Large intestine (tissue), 3 donors: Measurements from ENCODE around the gene CA12. TPM values are rescaled to one million over a fixed set of nuclear protein-coding genes. Genes with fewer than 3 reads are reported as not detected.

ENCODE experiments used
- DNase-seq, 2 donors: peaks; one replicate each; pipeline versions ENCODE4 v3.0.0 to v3.0.0-alpha.2; 2013
- H3K27ac ChIP-seq: one replicate; pipeline ENCODE4 v1.5.1; 2013; ENCODE audit warnings: low read length
- H3K27me3 ChIP-seq: 2 replicates; pipeline ENCODE4 v1.6.1; 2013; ENCODE audit warnings: low read length; ENCODE audit not compliant: control insufficient read depth, insufficient read depth
- H3K36me3 ChIP-seq: 2 replicates; pipeline ENCODE4 v1.6.1; 2013; ENCODE audit warnings: low read length; ENCODE audit not compliant: control insufficient read depth, insufficient read depth
- H3K4me1 ChIP-seq: one replicate; pipeline ENCODE4 v1.6.1; 2013; ENCODE audit warnings: low read length; ENCODE audit not compliant: control insufficient read depth, insufficient read depth
- H3K4me3 ChIP-seq: one replicate; pipeline ENCODE4 v1.5.1; 2013; ENCODE audit warnings: low read length
- H3K9me3 ChIP-seq: one replicate; pipeline ENCODE4 v1.6.1; 2013; ENCODE audit warnings: mild to moderate bottlenecking, low read depth, low read length, moderate library complexity; ENCODE audit not compliant: control insufficient read depth
- WGBS: methylation state at CpG from one replicate; pipeline ENCODE4 v1.1.5; 2013; ENCODE audit warnings: low lambda C conversion rate; ENCODE audit not compliant: insufficient coverage; 5-methylcytosine and 5-hydroxymethylcytosine counted together
- polyA plus RNA-seq: library from polyadenylated mRNA; unstranded; fragments of 120-200 nt; gene quantifications from one replicate; pipeline ENCODE4 v1.2.1, GENCODE V29; 2013

Gene CA12
- polyA plus RNA-seq, 1 donor = 1.0 TPM

GRCh38 chr15:63277038-63277892 is 104.4 kb downstream of the CA12 start, which contains the start of gene APH1B:
APH1B (plus strand) TSS chr15:63277605; CDS start chr15:63277624, 19 bp downstream.
- WGBS = no CpG with 5 or more reads among the region's 102 CpGs
- H3K4me3 ChIP-seq = peak within 1 kb of the TSS; percentile 95

GRCh38 chr15:63276342-63277037 is 105.2 kb downstream of the CA12 start:
- Histone ChIP-seq H3K9me3 (no peaks in the 10 kb centered on the region), H3K27me3 (no peaks in the 10 kb centered on the region), H3K4me3 (peak overlapping the region; percentile 64), H3K27ac (peak overlapping the region; percentile 79), H3K4me1 (no peaks in the 10 kb centered on the region), H3K36me3 (peaks cover 6% of the 10 kb centered on the region)
- peak in 1 of 2 donors; percentile 7 for DNase-seq
- 20% methylated on average over 4 of the region's 11 CpGs for WGBS

More at GRCh38 chr15:63277038-63277892, 104.4 kb downstream of the CA12 start, which contains the start of gene APH1B:
- Histone ChIP-seq H3K36me3 (peaks cover 8% of the 10 kb centered on the region), H3K27me3 (no peaks in the 10 kb centered on the region), H3K4me1 (no peaks in the 10 kb centered on the region), H3K9me3 (no peaks in the 10 kb centered on the region), H3K27ac (peak within 1 kb of the TSS; percentile 87)
- DNase-seq = peak; percentile 79 to 87

- no peaks in the 10 kb centered on the region for H3K36me3 ChIP-seq
- no peak for DNase-seq
- H3K4me1 ChIP-seq = no peaks in the 10 kb centered on the region
- H3K27me3 ChIP-seq = no peaks in the 10 kb centered on the region
- WGBS = no CpG with 5 or more reads among the region's 3 CpGs
- no peak overlapping the region for H3K4me3 ChIP-seq
- H3K27ac ChIP-seq = no peak overlapping the region
- H3K9me3 ChIP-seq = no peaks in the 10 kb centered on the region
These were observed 107.2 kb downstream of the CA12 start for GRCh38 chr15:63274427-63274826.

Other genes with a start within 250 kb of the CA12 start
- 183 TPM for gene RPS27L, start 224.4 kb downstream of the CA12 start, polyA plus RNA-seq
- 23.2 TPM for gene RAB8B, start 192.2 kb downstream of the CA12 start, polyA plus RNA-seq
- 17.6 TPM for gene APH1B, start 104.2 kb downstream of the CA12 start, polyA plus RNA-seq
- gene USP3, start 122.7 kb upstream of the CA12 start, polyA plus RNA-seq = 32.7 TPM
- 6.3 TPM for gene FBXL22, start 215.5 kb upstream of the CA12 start, polyA plus RNA-seq